ENCODE data around the gene MMP8.

The MMP8 gene

DNA sequence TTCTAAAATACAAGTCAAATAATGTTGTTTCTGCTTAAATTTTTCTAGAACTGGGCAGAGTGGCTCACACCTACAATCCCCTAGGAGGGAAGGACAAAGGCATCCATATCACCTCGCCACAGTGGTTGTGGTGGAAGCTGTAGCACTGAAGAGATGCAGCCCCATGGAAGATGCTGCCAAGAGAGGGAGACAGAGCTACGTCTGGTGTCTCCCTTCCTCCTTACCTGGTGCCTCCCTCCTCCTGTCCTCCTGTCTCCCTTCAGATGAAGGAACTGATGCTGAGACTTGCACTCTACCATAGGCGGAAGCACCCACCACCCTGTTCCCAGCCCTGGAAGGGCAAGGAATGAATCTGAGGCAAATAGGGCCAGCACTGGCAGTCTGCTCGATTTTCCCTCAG lies 41.5 kb downstream of the MMP8 start:
- H3K4me3 ChIP-seq (replicated peaks; ENCODE audit: low read depth, low read length) = no peak overlapping the region
- DNase-seq (ENCODE audit: low read depth) = no peak
- TF ChIP-seq, protein P1, sequence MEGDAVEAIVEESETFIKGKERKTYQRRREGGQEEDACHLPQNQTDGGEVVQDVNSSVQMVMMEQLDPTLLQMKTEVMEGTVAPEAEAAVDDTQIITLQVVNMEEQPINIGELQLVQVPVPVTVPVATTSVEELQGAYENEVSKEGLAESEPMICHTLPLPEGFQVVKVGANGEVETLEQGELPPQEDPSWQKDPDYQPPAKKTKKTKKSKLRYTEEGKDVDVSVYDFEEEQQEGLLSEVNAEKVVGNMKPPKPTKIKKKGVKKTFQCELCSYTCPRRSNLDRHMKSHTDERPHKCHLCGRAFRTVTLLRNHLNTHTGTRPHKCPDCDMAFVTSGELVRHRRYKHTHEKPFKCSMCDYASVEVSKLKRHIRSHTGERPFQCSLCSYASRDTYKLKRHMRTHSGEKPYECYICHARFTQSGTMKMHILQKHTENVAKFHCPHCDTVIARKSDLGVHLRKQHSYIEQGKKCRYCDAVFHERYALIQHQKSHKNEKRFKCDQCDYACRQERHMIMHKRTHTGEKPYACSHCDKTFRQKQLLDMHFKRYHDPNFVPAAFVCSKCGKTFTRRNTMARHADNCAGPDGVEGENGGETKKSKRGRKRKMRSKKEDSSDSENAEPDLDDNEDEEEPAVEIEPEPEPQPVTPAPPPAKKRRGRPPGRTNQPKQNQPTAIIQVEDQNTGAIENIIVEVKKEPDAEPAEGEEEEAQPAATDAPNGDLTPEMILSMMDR (IDR thresholded peaks at IDR 0.05; ENCODE audit: low read length, missing control alignments) = no peak

- TF ChIP-seq, protein P1 (IDR thresholded peaks at IDR 0.05; ENCODE audit: low read length, missing control alignments) = no peak
- H3K4me3 ChIP-seq (replicated peaks; ENCODE audit: low read depth, low read length) = no peak overlapping the region
- DNase-seq (ENCODE audit: low read depth) = peak; percentile 21
These were observed 43.8 kb downstream of the MMP8 start for GRCh38 chr11:102680945-102681344.

DNA sequence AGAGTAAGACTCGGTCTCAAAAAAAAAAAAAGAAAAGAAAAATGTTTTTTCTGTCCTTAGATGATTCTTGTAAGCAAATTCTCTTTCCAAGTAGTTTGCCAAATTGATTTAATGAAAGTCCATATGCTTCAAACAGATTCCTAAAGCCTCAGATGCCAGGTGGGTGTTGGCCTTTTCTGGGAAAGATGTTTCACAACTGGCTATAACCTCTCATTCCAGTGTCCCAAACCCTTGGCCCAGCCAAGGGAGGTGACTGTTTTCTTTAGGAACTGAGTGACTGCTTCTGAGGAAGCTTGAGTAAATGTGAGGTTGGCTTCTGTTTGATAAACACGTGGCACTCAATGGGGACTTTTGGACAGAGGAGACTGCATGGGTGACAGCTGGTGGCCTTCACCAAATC lies 46.7 kb downstream of the MMP8 start:
- TF ChIP-seq, protein P1 (IDR thresholded peaks at IDR 0.05; ENCODE audit: low read length, missing control alignments) = no peak
- no peak for DNase-seq (ENCODE audit: low read depth)
- no peak overlapping the region for H3K4me3 ChIP-seq (replicated peaks; ENCODE audit: low read depth, low read length)

DNA sequence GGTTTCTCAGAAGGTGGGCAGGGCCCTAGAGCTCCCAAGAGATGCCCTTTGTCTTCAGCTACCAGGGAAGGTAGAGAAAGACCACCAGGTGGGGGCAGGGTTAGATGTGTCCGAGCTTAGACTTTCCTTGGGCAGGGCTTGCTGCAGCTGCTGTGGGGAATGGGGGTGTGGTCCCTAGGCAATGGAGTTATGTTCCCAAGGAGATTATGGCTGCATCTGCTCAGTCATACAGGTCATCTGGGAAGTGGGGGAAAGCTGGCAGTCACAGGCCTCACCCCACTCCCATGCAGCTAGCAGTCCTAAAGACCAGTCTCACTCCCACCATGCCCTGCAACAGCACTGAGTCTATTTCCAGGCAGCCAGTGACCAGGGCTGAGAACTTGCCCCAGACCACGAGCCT lies 48.7 kb downstream of the MMP8 start:
- TF ChIP-seq, protein P1 (IDR thresholded peaks at IDR 0.05; ENCODE audit: low read length, missing control alignments) = no peak
- H3K4me3 ChIP-seq (replicated peaks; ENCODE audit: low read depth, low read length) = no peak overlapping the region
- no peak for DNase-seq (ENCODE audit: low read depth)

DNA sequence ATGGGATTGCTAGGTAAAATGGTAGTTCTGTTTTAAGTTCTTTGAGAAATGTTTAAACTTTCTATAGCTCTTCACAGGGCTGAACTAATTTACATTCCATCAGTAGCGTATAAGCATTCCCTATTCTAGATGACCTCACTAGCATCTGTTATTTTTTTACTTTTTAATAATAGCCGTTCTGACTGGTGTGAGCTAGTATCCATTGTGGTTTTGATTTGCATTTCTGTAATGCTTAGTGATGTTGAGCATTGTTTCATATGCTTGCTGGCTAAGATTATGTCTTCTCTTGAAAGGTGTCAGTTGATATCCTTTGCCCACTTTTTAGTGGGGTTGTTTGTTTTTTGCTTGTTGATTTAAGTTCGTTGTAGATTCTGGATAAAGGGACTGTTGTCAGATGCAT lies 55.1 kb downstream of the MMP8 start:
- no peak for DNase-seq (ENCODE audit: low read depth)
- TF ChIP-seq, protein P1 (IDR thresholded peaks at IDR 0.05; ENCODE audit: low read length, missing control alignments) = no peak
- no peak overlapping the region for H3K4me3 ChIP-seq (replicated peaks; ENCODE audit: low read depth, low read length)

- TF ChIP-seq, protein P1 (IDR thresholded peaks at IDR 0.05; ENCODE audit: low read length, missing control alignments) = peak; percentile 92
- DNase-seq (ENCODE audit: low read depth) = peak; percentile 65
- no peak overlapping the region for H3K4me3 ChIP-seq (replicated peaks; ENCODE audit: low read depth, low read length)
These were observed 58.3 kb downstream of the MMP8 start for GRCh38 chr11:102666331-102666957.

All from fibroblast of pulmonary artery (primary cell).